GM21526 (cell line): Measurements from ENCODE around the gene ASAP2.

Experiments used
- ATAC-seq: cut with Tn5 transposase; IDR thresholded peaks from one replicate; pipeline ENCODE4 v1.9.1; 2021; ENCODE audit warnings: moderate library complexity; ENCODE audit not compliant: unreplicated experiment, low FRiP score

ASAP2 gene

DNA sequence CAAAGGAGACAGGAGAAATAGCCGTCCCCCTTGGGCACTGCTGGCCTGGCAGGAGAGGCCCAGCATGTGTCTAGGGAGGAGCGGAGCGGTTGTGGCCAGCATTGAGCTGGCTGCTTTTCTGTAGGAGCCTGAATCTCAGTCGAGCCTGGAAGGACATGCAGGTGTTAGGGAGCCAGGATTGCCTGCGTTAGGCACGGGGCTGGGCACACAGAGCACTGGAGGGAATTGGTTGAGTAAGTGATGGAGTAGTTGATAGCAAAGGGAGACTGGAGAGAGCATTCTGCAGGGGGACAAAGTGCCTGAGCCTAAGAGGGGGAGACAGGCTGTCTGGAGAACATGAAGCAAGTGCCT, 22.8 kb downstream of the ASAP2 start:
- no peak for ATAC-seq

DNA sequence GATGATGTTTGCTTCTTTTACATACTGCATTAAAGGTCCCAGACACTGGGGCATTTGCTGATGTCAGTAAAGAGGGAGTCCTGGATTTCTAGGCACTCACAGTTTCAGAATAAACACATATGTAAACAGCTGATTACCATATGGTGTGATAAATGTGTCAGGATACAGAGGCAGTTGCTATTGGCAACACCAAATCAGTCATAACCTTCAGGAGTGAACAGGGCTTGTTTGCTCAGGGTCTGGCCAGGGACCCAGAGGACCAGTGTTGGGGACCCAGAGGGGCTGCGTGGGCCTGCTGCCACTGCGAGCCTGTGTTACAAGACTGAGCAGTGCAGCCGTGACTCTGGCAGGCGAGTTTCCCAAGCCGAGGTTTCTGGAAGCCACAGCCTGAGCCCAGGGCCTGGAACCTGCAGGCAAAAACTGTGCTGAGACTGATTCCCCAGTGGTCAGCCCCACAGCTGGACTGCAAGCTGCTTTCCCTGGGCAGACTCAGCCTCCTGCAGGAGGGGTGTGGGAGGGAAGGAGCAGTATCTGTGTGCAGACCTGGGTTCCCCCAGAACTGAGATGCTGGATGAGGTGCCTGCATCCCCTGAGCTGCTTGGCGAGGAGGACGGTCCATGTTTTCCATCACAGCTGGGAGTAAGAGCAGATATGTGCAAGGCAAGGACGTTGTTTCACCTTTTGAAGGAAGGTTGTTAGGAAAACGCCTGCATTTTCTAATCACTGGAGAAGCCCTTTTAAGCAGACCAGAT, 23.6 kb downstream of the ASAP2 start:
- ATAC-seq = no peak

DNA sequence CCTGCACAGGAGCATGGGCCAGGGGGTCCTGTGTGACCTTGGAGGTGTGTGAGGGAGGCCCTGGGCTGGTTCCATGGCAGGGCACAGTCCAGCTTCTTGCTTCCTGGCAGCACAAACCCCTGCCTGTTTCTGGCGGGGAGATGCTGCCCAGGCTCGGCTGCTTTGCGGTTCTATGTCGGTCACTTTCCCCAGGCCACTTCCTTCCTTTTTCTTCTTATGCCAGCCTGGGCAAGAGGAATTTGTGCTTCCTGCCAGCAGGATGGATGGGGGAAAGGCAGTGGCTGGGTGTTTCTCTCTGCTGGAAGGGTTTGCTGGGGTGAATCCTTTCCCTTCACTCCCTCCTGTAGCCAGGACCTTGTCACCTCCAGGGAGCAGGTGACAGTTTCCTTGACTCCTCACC, 24.3 kb downstream of the ASAP2 start:
- ATAC-seq = no peak

DNA sequence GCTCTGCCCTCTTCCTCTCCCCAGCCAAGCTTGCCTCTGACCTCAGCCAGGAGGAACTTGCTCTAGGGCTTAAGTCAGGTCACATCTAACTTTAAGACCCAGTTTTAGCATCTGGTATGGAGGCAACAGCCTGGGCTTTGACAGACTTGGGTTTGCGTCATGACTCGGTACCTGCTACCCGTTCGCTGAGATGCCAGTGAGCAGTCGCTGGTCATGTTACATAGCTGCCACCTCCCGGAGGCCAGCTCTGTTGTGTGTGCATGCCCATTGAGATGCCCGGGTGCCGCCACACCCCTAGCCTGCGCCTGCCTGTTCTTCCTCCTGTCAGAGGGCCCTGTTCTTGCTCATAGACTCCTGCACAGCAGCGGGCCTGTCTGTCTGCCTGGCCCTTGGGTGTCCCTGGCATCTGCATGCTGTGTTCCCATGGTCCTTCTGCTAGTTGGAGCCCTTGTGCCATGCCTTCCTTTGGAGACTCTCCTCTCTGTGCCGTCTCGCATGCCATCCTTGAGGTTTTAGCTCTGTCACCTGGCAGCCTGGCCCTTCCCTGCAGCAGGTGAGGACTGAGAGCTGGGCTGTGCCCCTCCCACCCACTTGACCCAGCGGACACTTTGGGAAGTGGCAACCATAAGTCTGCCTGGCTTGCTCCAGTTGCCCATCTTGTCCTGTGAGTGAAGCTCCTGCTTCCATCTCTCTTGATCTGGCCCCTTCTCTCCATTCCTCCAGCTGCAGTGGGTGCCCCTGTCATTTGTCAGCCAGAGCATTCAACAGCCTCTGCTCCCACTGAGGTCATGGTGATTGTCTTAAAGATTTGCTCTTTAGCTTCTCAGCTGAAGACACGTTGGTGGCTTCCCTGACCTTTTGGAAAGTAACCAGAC, 24.9 kb downstream of the ASAP2 start:
- no peak for ATAC-seq

DNA sequence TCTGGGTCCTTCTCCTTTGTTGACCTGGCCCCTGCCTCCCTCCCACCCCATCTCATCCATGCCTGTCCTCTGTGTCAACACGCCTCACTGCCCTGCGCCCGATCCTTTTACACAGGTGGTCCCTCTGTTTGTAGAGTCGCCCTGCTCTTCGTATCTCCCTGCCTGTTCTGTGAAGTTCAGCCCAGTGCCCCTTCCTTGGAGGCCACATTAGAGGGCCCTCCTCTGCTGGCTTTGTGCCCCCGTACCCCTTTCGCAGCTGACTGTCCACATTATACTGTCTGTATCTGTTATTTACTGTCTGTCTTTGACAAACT, 25.5 kb downstream of the ASAP2 start:
- ATAC-seq = no peak

DNA sequence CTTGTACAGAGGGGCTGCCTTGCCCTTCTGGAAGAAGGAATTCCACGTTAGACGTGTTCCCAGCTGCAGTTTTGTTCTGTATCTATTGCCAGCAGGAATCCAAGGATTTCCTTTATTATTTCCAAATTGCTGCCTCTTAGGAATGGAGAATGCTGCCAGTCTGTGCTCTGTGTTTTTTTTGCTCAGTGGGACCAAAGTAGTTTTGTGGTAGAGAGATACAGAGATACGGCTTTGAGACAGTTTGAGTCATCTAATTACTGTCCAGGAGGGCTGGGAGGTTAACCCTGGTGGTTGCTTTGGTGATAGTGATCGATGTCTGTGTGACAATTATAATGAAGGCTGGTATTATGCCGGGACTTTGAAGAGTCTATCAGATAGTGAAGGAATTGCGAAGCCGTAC, 26.3 kb downstream of the ASAP2 start:
- ATAC-seq = no peak

DNA sequence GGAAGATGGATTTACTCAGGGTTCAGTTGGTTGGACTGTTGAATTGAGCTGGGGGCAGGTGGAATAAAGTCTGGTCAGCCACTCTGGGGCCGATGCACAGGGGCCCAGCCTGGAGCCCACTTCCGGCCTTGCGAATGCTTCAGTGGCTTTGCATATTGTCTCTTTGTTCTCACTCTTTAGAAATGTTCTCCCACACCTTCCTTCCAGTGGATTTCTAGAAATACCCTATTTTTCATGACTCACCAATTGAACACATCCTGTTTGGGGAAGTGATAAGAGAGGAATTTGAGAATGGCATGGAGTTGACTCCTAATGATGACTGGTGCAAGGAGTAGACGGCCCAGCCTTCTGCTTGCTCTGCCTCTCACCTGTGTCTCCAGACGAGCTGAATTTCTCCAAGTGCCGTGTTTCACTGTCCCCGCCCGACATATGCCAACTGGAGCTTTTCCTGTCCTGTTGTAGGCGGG, 28.1 kb downstream of the ASAP2 start:
- ATAC-seq = no peak

DNA sequence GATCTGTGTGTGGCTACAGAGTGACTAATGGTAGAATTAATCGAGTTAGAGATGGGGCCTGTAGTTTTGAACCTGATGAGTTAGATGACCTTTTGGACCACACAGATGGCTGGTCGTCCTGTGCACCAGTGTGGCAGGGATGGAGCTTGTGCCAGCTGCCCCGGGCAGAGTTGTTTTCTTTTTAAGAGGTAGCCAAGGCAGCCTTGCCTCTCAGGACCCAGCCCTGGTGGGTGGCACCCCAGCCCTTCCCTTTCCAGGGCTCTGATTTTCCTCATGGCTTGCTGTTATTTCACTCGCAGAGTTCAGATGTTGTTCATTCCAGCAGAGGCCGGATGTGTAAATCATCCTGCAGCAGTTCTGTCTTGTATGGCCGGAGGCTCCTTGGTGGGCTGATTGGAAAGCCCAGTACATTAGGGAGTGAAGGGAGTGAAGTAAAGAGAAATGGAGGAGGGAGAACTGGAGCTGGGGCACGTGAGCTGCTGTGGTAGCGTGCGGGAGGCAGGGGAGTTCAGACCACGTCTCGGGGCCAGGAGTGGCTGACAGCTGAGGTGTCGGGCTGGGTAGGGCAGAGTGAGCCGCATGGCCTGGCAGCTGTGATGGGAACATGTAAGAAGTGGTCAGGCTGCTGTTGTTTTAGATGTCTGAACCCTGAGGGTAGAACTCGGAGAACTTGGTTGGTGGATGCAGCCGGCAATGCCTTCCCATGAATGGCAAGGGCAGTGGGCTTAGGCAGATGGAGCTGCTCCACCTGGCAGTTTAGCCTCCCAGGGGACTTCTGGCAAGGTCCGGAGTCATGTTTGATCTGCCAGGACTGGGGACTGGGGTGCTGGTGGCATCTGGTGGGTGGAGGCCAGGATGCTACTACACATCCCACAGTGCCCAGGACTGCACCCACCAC, 28.8 kb downstream of the ASAP2 start:
- no peak for ATAC-seq

DNA sequence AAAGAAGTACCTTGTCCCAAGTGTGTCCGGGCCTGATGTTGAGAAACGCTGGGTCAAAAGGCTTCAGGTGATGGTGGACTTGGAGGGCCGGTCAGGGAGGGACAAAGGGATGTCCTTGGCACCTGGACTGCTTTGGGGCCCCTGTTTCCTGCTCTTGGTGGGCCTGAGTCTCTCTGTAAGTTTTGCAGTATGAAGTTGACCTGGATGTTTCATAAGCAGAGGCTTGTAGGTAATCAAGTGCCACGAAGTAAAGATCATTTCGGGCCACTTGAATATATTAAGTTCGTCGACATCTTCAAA, 29.4 kb downstream of the ASAP2 start:
- no peak for ATAC-seq

DNA sequence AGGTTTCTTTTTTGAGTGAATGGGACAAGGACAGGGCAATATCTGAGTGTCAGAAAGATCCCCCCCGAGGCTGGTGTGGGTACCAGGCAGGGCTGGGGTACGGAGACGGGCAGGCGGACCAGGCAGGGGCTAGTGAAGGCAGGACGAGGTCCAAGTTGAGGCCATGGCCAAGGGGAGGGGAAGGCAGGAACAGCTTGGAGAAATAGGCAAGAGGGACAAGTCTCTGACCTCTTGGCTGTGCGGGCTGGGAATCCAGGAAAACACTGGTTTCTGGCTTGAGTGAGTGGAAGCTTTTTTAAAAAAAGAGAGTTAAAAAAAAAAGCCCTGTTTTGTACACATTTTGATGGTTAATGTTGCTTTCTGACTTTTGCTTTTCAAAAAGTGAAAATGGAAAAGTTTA, 30.3 kb downstream of the ASAP2 start:
- no peak for ATAC-seq

DNA sequence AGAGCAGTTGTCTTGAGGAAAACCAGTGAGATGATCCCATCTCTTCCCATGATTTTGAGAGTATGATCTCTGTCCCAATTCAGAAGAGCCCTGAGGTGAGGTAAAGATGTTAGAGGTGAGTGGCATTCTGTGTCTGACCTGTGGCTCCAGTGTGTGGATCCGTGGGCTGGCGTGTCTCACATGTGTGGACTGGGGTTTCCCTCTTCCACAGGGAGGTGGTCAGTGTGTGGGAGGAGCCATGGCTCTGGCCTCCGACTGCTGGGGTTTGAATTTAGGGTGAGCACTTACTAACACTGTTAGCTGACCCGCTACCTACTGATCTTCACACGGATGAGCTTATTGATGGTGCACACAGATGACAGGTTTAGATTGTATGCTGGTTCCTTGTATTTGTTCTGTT, 31.2 kb downstream of the ASAP2 start:
- no peak for ATAC-seq

DNA sequence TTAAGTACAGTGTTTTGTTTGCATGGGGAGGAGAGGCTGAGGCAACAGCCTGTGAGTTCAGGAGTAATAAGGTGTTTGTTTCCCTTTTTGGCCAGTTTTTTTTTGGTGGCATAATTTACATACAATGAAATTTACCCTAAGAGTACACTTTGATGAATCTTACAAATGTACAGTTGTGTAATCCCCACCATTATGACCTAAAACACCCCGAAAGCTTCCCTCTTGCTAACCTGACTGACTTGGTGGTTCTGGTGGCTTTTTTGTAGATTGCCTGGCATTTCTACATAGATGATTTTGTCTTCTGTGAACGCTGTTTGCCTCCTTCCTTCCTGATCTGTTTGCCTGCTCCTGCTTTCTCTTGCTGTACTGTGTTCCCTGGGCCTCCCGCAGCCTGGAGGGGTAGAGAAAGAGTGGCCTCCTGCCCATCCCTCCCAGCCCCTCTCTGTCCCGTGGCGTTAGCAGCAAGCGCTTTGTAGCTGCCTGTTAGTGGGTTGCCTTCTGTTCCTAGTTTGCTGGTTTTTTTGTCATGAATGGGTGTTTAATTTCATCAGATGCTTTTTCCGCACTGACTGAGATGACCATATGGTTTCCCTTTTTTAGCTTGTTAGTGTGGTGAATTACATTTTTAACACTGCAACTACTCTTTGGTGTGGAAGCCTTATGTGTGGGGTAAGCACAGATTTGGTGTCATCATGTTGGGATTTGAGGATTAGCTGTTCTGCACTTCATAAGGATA, 32.1 kb downstream of the ASAP2 start:
- no peak for ATAC-seq

DNA sequence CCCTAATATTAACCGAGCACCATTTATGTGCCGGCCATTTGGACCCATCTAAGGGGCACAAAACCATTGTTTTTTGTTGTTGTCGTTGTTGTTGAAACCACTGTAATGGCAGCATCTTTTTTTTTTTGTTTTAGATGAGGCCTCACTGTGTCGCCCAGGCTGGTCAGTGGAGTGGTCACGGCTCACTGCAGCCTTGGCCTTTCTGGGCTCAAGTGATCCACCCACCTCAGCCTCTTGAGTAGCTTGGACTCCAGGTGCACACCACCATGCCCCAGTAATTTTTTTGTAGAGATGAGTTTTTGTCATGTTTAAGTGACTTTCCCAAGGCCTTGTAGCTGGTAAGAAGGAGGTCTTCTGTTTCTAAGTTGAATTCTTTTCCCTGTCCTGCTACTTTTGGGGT, 33.0 kb downstream of the ASAP2 start:
- no peak for ATAC-seq

DNA sequence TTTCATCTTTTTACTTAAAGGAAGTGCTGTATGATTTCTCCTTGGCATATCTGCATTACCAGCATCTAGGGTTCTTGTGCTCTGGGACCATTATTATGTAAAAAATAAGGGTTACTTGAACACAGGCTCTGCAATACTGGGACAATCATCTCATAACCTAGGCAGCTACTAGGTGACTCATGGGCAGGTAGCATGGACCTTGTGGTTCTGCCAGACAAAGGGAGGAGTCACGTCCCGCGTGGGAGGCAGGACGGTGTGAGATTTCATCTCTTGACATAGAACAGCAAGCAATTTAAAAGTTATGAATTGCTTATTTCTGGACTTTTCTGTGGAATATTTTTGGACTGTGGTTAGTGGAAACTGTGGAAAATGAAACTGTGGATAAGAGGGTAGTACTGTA, 34.1 kb downstream of the ASAP2 start:
- ATAC-seq = no peak

DNA sequence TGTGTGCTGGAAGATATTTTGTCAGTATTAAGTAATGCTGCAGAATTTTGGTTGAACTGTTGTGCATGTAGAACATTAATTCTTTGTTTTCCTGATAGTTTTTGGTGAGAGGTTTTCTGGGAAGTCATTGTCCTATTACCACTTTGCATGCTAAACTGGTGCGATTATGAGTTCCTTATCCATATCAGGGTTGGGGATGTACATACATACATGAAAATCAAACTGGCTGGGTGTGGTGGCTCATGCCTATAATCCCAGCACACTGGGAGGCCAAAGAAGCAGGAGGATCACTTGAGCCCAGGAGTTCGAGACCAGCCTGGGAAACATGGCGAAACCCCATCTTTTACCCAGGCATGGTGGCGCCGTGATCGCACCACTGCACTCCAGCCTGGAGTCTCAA, 34.6 kb downstream of the ASAP2 start:
- no peak for ATAC-seq

DNA sequence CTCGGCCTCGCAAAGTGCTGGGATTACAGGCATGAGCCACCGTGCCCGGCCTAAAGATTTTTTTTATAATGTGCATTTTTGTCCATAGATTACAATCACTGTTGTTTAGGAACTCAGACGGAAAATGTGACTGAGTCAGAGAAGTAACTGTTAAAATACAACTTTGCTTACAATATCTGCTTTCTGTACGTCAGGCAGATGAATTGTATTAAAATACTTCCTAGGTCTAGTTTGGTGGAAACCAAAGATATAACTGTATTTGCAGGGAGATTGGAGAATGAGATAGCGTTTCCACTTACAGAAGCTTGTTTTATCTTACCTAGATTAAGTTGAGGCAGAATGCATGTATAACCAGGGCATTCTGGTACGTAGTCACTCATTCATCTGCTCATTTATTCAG, 36.7 kb downstream of the ASAP2 start:
- ATAC-seq = no peak

DNA sequence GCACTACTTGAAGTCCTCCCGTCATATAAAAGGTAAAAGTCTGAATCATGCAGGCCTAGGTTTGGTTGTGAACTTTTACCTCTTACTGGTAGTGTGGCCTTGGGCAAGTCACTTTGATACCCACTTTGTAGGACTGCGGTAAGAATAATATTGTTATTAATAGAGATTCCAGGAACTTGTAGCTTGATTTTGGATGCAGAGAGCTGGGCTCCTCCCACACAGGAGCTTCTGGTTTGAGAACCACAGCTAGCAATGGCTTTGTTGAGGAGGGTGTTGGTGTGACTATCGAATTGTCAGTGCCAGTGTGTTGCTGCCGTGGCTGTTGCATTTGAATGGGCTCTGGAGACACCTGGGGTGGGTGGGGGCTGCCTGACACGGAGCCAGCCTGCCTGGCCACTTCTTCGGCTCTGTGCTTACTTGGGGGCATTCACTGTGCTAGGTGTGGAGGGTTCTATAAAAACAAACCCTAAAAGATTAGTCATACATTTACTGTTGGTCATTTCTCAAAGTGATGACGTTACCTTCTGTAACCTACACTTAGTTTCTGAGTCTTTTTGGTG, 38.5 kb downstream of the ASAP2 start:
- ATAC-seq = no peak

DNA sequence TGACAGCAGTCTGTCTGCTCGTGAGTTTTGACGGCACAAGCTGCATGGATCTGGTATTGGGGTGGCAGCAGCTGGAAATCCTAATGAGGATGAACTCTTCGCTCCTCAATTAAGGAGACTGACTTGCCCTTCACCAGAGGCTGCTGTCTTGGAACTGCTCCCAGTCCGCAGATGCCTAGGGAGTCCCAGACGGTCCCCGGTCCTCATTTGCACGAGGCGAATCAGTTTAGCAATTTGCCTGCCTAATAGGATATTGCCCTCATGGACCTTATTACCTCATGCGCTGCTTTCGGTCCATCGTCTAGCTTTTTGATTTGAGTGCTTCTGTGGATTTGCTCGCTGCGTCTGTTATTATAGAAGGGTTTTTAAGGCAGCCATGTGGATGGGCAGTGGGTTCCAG, 40.6 kb downstream of the ASAP2 start:
- no peak for ATAC-seq

DNA sequence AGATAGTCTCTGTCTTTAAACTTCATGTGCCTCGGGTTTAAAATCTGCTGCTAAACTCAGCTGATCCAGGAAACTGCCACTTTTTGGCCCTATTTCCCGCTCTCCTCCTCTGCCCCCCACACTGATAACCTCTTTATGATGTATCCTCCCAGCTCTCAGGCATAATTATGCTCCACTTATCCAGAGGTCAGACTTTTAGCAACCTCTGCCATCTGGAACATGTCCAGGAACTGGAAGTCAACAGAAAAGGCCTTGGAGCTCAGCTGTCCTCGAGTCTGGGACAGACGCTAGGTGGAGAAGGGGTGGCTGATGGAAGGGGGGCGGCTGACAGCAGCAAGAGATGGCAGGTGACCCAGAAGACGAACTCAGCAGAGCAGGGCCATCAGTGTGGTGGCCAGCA, 41.2 kb downstream of the ASAP2 start:
- ATAC-seq = no peak

DNA sequence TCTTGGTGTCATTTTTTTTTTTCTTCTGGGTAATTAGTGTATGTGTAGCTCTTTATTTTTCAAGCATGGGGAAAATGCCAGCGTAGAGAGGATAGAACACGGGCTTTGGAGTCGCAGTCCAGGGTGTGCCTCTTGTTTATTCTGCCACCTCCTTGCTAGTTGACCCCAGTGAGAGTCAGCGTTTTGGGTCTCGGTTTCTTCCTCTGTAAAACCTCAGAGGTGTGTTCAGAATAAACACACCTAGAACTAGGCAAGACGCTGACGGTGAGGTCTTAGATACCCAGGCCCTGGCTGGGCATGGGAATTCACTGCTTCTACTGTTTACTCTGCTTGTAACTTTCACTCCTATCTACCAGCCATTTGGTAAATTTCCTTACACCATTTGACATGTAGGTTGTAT, 41.8 kb downstream of the ASAP2 start:
- no peak for ATAC-seq
